ENCODE data around the gene SLC45A2.
"Not testable (repeated sequence)": the region's sequence is repeated elsewhere in the genome, so short reads cannot be mapped to it uniquely, and the experiment has no call there.

The SLC45A2 gene

GRCh38 chr5:34011536-34011935 is 27.0 kb upstream of the SLC45A2 start:
- no peak overlapping the region for H3K4me3 ChIP-seq (replicated peaks; ENCODE audit: low read depth, low read length)
- no peak for TF ChIP-seq CTCF (IDR thresholded peaks at IDR 0.05; ENCODE audit: insufficient read depth, low read length, poor library complexity, severe bottlenecking)
- no peaks in the 10 kb centered on the region for H3K27me3 ChIP-seq (replicated peaks; ENCODE audit: control insufficient read depth, insufficient read depth, low read length)
- DNase-seq (ENCODE audit: extremely low read depth, insufficient read length), result no peak
- H3K36me3 ChIP-seq (ENCODE audit: control insufficient read depth, insufficient read depth, low read length), result no peaks in the 10 kb centered on the region

- DNase-seq (ENCODE audit: extremely low read depth, insufficient read length); H3K36me3 ChIP-seq (ENCODE audit: control insufficient read depth, insufficient read depth, low read length); H3K27me3 ChIP-seq (replicated peaks; ENCODE audit: control insufficient read depth, insufficient read depth, low read length); H3K4me3 ChIP-seq (replicated peaks; ENCODE audit: low read depth, low read length): not testable (repeated sequence)
These were observed 25.7 kb upstream of the SLC45A2 start for GRCh38 chr5:34010146-34010545.

GRCh38 chr5:34009610-34010009 is 25.1 kb upstream of the SLC45A2 start:
- DNase-seq (ENCODE audit: extremely low read depth, insufficient read length), result no peak
- H3K4me3 ChIP-seq (replicated peaks; ENCODE audit: low read depth, low read length), result no peak overlapping the region
- TF ChIP-seq CTCF (IDR thresholded peaks at IDR 0.05; ENCODE audit: insufficient read depth, low read length, poor library complexity, severe bottlenecking), result no peak
- H3K27me3 ChIP-seq (replicated peaks; ENCODE audit: control insufficient read depth, insufficient read depth, low read length), result no peaks in the 10 kb centered on the region
- no peaks in the 10 kb centered on the region for H3K36me3 ChIP-seq (ENCODE audit: control insufficient read depth, insufficient read depth, low read length)

GRCh38 chr5:34008802-34009201 is 24.3 kb upstream of the SLC45A2 start:
- H3K4me3 ChIP-seq (replicated peaks; ENCODE audit: low read depth, low read length), result peak overlapping the region; percentile 76
- DNase-seq (ENCODE audit: extremely low read depth, insufficient read length), result no peak
- no peak for TF ChIP-seq CTCF (IDR thresholded peaks at IDR 0.05; ENCODE audit: insufficient read depth, low read length, poor library complexity, severe bottlenecking)
- no peaks in the 10 kb centered on the region for H3K36me3 ChIP-seq (ENCODE audit: control insufficient read depth, insufficient read depth, low read length)
- no peaks in the 10 kb centered on the region for H3K27me3 ChIP-seq (replicated peaks; ENCODE audit: control insufficient read depth, insufficient read depth, low read length)

- Histone ChIP-seq H3K36me3 (ENCODE audit: control insufficient read depth, insufficient read depth, low read length) (peaks cover 3% of the 10 kb centered on the region), H3K27me3 (replicated peaks; ENCODE audit: control insufficient read depth, insufficient read depth, low read length) (no peaks in the 10 kb centered on the region), H3K4me3 (replicated peaks; ENCODE audit: low read depth, low read length) (peak within 1 kb of the TSS; percentile 76)
- DNase-seq (ENCODE audit: extremely low read depth, insufficient read length), result peak; percentile 93
- no peak for TF ChIP-seq CTCF (IDR thresholded peaks at IDR 0.05; ENCODE audit: insufficient read depth, low read length, poor library complexity, severe bottlenecking)
These were observed 23.4 kb upstream of the SLC45A2 start, which contains the start of gene AMACR for GRCh38 chr5:34007621-34008600. Gene AMACR, minus strand, starts transcription at chr5:34008050. Its CDS starts 31 bp downstream, at chr5:34008019.

- no peak for TF ChIP-seq CTCF (IDR thresholded peaks at IDR 0.05; ENCODE audit: insufficient read depth, low read length, poor library complexity, severe bottlenecking)
- DNase-seq (ENCODE audit: extremely low read depth, insufficient read length), result peak; percentile 15
- peaks cover 3% of the 10 kb centered on the region for H3K36me3 ChIP-seq (ENCODE audit: control insufficient read depth, insufficient read depth, low read length)
- no peaks in the 10 kb centered on the region for H3K27me3 ChIP-seq (replicated peaks; ENCODE audit: control insufficient read depth, insufficient read depth, low read length)
- peak overlapping the region; percentile 76 for H3K4me3 ChIP-seq (replicated peaks; ENCODE audit: low read depth, low read length)
These were observed 22.7 kb upstream of the SLC45A2 start for GRCh38 chr5:34007201-34007620.
